Transverse colon (tissue), 4 donors: ENCODE results near the gene AAMP.

Experiments
- EP300 ChIP-seq: sonication (generic); formaldehyde crosslinking; IDR thresholded peaks from one replicate; pipeline ENCODE4 v1.6.1; 2017; ENCODE audit warnings: antibody characterized with exemption, low read depth
- POLR2A ChIP-seq: fragments of 450-650 bp; IDR thresholded peaks from one replicate; pipeline ENCODE4 v1.6.1; 2016; ENCODE audit warnings: antibody characterized with exemption, mild to moderate bottlenecking, moderate library complexity
- POLR2AphosphoS5 ChIP-seq, 3 donors: sonication (generic); formaldehyde crosslinking; IDR thresholded peaks; one replicate each; pipeline ENCODE4 v1.6.1; 2016; ENCODE audit warnings: antibody characterized with exemption in 3 of 3
- TF ChIP-seq, protein P1 (sequence below), 5 experiments: fragments of 200-600 bp in 3 of 5; fragments of 450-650 bp in 2 of 5; sonication (generic) in 3 of 5; IDR thresholded peaks; 1 replicate in 2 of 5; 2 replicates in 3 of 5; pipeline ENCODE4 v1.5.1; 2016 to 2017; ENCODE audit warnings: antibody characterized with exemption in 5 of 5, inconsistent platforms in 3 of 5, mild to moderate bottlenecking in 2 of 5, moderate library complexity in 1 of 5

DNA sequence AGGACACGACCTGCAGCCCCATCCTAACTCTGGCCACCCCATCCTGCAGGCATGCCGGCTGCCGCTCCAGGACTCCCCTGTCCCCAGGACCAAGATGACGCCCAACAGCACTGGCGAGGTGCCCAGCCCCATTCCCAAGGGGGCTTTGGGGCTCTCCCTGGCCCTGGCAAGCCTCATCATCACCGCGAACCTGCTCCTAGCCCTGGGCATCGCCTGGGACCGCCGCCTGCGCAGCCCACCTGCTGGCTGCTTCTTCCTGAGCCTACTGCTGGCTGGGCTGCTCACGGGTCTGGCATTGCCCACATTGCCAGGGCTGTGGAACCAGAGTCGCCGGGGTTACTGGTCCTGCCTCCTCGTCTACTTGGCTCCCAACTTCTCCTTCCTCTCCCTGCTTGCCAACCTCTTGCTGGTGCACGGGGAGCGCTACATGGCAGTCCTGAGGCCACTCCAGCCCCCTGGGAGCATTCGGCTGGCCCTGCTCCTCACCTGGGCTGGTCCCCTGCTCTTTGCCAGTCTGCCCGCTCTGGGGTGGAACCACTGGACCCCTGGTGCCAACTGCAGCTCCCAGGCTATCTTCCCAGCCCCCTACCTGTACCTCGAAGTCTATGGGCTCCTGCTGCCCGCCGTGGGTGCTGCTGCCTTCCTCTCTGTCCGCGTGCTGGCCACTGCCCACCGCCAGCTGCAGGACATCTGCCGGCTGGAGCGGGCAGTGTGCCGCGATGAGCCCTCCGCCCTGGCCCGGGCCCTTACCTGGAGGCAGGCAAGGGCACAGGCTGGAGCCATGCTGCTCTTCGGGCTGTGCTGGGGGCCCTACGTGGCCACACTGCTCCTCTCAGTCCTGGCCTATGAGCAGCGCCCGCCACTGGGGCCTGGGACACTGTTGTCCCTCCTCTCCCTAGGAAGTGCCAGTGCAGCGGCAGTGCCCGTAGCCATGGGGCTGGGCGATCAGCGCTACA, 7.0 kb downstream of the AAMP start:
- TF ChIP-seq, protein P1, sequence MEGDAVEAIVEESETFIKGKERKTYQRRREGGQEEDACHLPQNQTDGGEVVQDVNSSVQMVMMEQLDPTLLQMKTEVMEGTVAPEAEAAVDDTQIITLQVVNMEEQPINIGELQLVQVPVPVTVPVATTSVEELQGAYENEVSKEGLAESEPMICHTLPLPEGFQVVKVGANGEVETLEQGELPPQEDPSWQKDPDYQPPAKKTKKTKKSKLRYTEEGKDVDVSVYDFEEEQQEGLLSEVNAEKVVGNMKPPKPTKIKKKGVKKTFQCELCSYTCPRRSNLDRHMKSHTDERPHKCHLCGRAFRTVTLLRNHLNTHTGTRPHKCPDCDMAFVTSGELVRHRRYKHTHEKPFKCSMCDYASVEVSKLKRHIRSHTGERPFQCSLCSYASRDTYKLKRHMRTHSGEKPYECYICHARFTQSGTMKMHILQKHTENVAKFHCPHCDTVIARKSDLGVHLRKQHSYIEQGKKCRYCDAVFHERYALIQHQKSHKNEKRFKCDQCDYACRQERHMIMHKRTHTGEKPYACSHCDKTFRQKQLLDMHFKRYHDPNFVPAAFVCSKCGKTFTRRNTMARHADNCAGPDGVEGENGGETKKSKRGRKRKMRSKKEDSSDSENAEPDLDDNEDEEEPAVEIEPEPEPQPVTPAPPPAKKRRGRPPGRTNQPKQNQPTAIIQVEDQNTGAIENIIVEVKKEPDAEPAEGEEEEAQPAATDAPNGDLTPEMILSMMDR (IDR thresholded peaks at IDR 0.05): no peak
- TF ChIP-seq POLR2A (no peak), POLR2AphosphoS5 (IDR thresholded peaks at IDR 0.05) (no peak), EP300 (no peak)
